ENCODE measurements around the gene GPAM. TPM values are rescaled to one million over a fixed set of nuclear protein-coding genes. Genes with fewer than 3 reads are reported as not detected.

The GPAM gene
- total RNA-seq, 1 donor from 2014 or later = 10.8 TPM

GRCh38 chr10:112182784-112183328 is 709 bp downstream of the GPAM start:
- peaks cover 17% of the 10 kb centered on the region for H3K4me1 Mint-ChIP-seq (ENCODE audit: low read depth)
- peaks cover 10% of the 10 kb centered on the region for H3K36me3 Mint-ChIP-seq (ENCODE audit: low read depth)
- peaks cover 2% of the 10 kb centered on the region for H3K27me3 Mint-ChIP-seq (ENCODE audit: low read depth)
- peak overlapping the region; percentile 81 for H3K4me3 Mint-ChIP-seq (ENCODE audit: unreplicated experiment)
- no peak for DNase-seq (ENCODE audit: low spot score)
- peaks cover 17% of the 10 kb centered on the region for H3K9me3 Mint-ChIP-seq (ENCODE audit: low read depth)
- TF ChIP-seq, protein P1, sequence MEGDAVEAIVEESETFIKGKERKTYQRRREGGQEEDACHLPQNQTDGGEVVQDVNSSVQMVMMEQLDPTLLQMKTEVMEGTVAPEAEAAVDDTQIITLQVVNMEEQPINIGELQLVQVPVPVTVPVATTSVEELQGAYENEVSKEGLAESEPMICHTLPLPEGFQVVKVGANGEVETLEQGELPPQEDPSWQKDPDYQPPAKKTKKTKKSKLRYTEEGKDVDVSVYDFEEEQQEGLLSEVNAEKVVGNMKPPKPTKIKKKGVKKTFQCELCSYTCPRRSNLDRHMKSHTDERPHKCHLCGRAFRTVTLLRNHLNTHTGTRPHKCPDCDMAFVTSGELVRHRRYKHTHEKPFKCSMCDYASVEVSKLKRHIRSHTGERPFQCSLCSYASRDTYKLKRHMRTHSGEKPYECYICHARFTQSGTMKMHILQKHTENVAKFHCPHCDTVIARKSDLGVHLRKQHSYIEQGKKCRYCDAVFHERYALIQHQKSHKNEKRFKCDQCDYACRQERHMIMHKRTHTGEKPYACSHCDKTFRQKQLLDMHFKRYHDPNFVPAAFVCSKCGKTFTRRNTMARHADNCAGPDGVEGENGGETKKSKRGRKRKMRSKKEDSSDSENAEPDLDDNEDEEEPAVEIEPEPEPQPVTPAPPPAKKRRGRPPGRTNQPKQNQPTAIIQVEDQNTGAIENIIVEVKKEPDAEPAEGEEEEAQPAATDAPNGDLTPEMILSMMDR (IDR thresholded peaks at IDR 0.05) = no peak
- peak overlapping the region; percentile 94 for H3K27ac Mint-ChIP-seq (ENCODE audit: unreplicated experiment)

DNA sequence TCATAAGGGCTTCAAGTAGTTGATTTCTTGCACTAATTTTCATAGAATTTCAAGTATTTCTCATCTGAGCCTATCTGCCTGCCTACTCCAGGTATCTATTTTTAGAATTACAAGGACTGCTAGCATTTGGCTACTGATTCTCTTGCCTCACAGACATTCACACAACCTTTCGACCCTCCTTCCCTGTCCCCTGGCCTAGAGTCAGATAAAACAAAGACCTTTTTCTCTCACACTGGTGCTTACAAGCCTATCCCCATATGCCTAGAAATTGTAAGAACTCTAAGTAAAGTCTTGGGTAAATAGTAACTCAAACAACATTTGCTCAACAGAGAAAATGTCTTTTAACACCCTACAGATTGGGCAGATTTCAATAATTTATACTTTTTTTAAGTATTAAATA is 6.3 kb downstream of the GPAM start:
- H3K27me3 Mint-ChIP-seq (ENCODE audit: low read depth) = no peaks in the 10 kb centered on the region
- H3K36me3 Mint-ChIP-seq (ENCODE audit: low read depth) = peaks cover 12% of the 10 kb centered on the region
- peak overlapping the region; percentile 90 for H3K27ac Mint-ChIP-seq (ENCODE audit: unreplicated experiment)
- DNase-seq (ENCODE audit: low spot score) = no peak
- H3K9me3 Mint-ChIP-seq (ENCODE audit: low read depth) = no peaks in the 10 kb centered on the region
- TF ChIP-seq, protein P1 (IDR thresholded peaks at IDR 0.05) = no peak
- no peak overlapping the region for H3K4me3 Mint-ChIP-seq (ENCODE audit: unreplicated experiment)
- peaks cover 15% of the 10 kb centered on the region for H3K4me1 Mint-ChIP-seq (ENCODE audit: low read depth)

DNA sequence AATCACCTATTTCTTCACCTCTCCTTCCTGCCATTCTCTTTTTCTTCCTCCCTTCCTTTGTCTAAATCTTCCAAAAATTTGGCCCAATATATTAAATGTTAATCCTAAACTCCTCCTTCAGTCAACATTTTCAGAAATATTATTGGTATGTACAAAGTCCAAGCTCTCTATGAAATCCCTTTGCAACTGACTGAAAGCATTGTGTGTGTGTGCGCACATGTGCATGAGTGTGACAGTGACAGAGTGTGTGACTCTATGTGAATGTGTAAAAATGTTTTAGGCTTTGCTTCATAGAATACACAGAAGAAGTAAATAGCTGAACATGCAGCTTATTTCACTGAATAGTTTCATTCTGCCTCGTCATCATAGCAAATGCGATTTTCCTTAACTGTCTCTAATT is 7.0 kb downstream of the GPAM start:
- DNase-seq (ENCODE audit: low spot score) = no peak
- Mint-ChIP-seq H3K9me3 (ENCODE audit: low read depth) (no peaks in the 10 kb centered on the region), H3K36me3 (ENCODE audit: low read depth) (peaks cover 16% of the 10 kb centered on the region), H3K27me3 (ENCODE audit: low read depth) (no peaks in the 10 kb centered on the region), H3K27ac (ENCODE audit: unreplicated experiment) (peak overlapping the region; percentile 90), H3K4me1 (ENCODE audit: low read depth) (peaks cover 18% of the 10 kb centered on the region), H3K4me3 (ENCODE audit: unreplicated experiment) (no peak overlapping the region)
- TF ChIP-seq, protein P1 (IDR thresholded peaks at IDR 0.05) = no peak

- no peaks in the 10 kb centered on the region for H3K27me3 Mint-ChIP-seq (ENCODE audit: low read depth)
- H3K36me3 Mint-ChIP-seq (ENCODE audit: low read depth) = peaks cover 27% of the 10 kb centered on the region
Observed at GRCh38 chr10:112175409-112175808, 8.2 kb downstream of the GPAM start.

GRCh38 chr10:112173206-112173605 is 10.4 kb downstream of the GPAM start:
- Mint-ChIP-seq H3K27ac (ENCODE audit: unreplicated experiment) (no peak overlapping the region), H3K27me3 (ENCODE audit: low read depth) (no peaks in the 10 kb centered on the region), H3K9me3 (ENCODE audit: low read depth) (no peaks in the 10 kb centered on the region), H3K4me3 (ENCODE audit: unreplicated experiment) (no peak overlapping the region), H3K4me1 (ENCODE audit: low read depth) (peaks cover 18% of the 10 kb centered on the region), H3K36me3 (ENCODE audit: low read depth) (peaks cover 36% of the 10 kb centered on the region)
- DNase-seq (ENCODE audit: low spot score) = no peak
- TF ChIP-seq, protein P1 (IDR thresholded peaks at IDR 0.05) = no peak

More at GRCh38 chr10:112175409-112175808, 8.2 kb downstream of the GPAM start:
- DNase-seq (ENCODE audit: low spot score) = no peak
- peak overlapping the region; percentile 38 for H3K27ac Mint-ChIP-seq (ENCODE audit: unreplicated experiment)
- TF ChIP-seq, protein P1 (IDR thresholded peaks at IDR 0.05) = no peak
- H3K9me3 Mint-ChIP-seq (ENCODE audit: low read depth) = no peaks in the 10 kb centered on the region
- no peak overlapping the region for H3K4me3 Mint-ChIP-seq (ENCODE audit: unreplicated experiment)
- peaks cover 18% of the 10 kb centered on the region for H3K4me1 Mint-ChIP-seq (ENCODE audit: low read depth)
